ENCODE data around the gene TCHHL1.

- no peak for TF ChIP-seq EZH2 (IDR thresholded peaks at IDR 0.05; ENCODE audit: insufficient read depth, poor library complexity, severe bottlenecking)
- no peak for TF ChIP-seq EZH2phosphoT487 (IDR thresholded peaks at IDR 0.05; ENCODE audit: insufficient read depth, low read depth)
Observed at GRCh38 chr1:152043870-152044269, 45.0 kb downstream of the TCHHL1 start.

Measured in GM23248 (cell line).